H1 (cell line): Measurements from ENCODE around the gene TEX2. TPM values are rescaled to one million over a fixed set of nuclear protein-coding genes. Genes with fewer than 3 reads are reported as not detected.

Source experiments
- CTBP2 ChIP-seq: IDR thresholded peaks from 2 replicates; pipeline ENCODE4 v1.7.0; 2011; ENCODE audit warnings: borderline replicate concordance, mild to moderate bottlenecking, moderate library complexity, mixed read lengths, low read length; ENCODE audit not compliant: insufficient read depth, insufficient read length
- EGR1 ChIP-seq: IDR thresholded peaks from 2 replicates; pipeline ENCODE4 v1.6.1; 2011; ENCODE audit warnings: low read depth, low read length, borderline replicate concordance
- PHF8 ChIP-seq: fragments of 200-600 bp; sonication (generic); conservative IDR thresholded peaks from 2 replicates; pipeline ENCODE4 v1.7.1; 2012; ENCODE audit warnings: low read depth, mild to moderate bottlenecking, inconsistent platforms, low read length, moderate library complexity
- SAP30 ChIP-seq: fragments of 300-600 bp; sonication (generic); IDR thresholded peaks from 2 replicates; pipeline ENCODE4 v1.7.1; 2012; ENCODE audit warnings: low read length, moderate library complexity, mild to moderate bottlenecking, inconsistent platforms; ENCODE audit not compliant: insufficient read depth, insufficient replicate concordance
- SP4 ChIP-seq: IDR thresholded peaks from 2 replicates; pipeline ENCODE4 v1.6.1; 2012; ENCODE audit warnings: low read length, inconsistent platforms
- TEAD4 ChIP-seq: IDR thresholded peaks from 2 replicates; pipeline ENCODE4 v1.6.1; 2012; ENCODE audit warnings: low read depth, low read length, inconsistent platforms, mixed read lengths
- YY1 ChIP-seq: IDR thresholded peaks from 2 replicates; pipeline ENCODE4 v1.6.1; 2011; ENCODE audit warnings: low read depth, mild to moderate bottlenecking, low read length
- polyA plus RNA-seq, 7 experiments: library from polyadenylated mRNA; depleted of rRNA in 3 of 7; stranded (reverse) in 5 of 7; unstranded in 2 of 7; fragments of >200 nt in 5 of 7; fragments of 200-250 nt in 2 of 7; gene quantifications; 1 replicate in 5 of 7; 2 replicates in 1 of 7; 4 replicates in 1 of 7; pipeline versions ENCODE4 v1.2.1 to v1.2.3, GENCODE V29; 2011 to 2013; ENCODE audit warnings: missing spikeins in 2 of 7, mixed read lengths in 2 of 7
- total RNA-seq: library from RNA; stranded (reverse); fragmentation: NEBNext Ultra II Directional; extraction: Animal tissue kit (Norgen Biotek cat#: 25700); gene quantifications from 2 replicates; pipeline ENCODE4 v1.2.1, GENCODE V29; 2021

TEX2 gene
- total and polyA plus RNA-seq, 2 of the 8 experiments (the other 6 are each of a cell fraction or from before 2014, with no cell fraction given): 6.1 to 15.6 TPM

GRCh38 chr17:64203630-64204029 is 59.4 kb downstream of the TEX2 start (continued):
- TF ChIP-seq CTBP2: no peak
- TF ChIP-seq EGR1: no peak
- TF ChIP-seq PHF8: no peak
- no peak for TF ChIP-seq SP4
- no peak for TF ChIP-seq SAP30
- TF ChIP-seq YY1: no peak
- no peak for TF ChIP-seq TEAD4
